ENCODE results near the gene GYPE. TPM values are rescaled to one million over a fixed set of nuclear protein-coding genes. Genes with fewer than 3 reads are reported as not detected.

The GYPE gene
- 0.58 and 1.8 TPM in 2 replicates for polyA plus RNA-seq

DNA sequence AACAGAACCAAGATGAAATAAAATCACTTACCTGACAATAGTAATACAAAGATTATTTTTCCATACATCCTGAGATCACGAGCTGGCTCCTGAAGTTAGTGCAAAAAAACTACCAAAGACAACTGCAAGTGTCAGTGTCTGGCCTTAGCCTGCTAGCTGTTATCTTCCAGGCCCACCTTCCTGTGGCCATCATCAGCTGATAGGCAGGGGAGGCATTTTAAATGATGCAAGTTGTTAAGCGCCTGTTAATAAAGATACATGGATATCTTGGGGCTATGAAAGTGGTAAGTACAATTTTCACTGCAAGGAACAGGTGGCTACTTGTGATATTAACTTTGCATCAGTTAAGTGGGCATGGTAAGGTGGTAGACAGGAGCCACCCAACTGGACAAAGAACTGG is at the start of gene GYPE:
GYPE (minus strand) TSS at position 120 of the 400 bp plus-strand sequence; CDS start at position 68, 52 bp downstream.

Other genes with a start within 250 kb of the GYPE start
- gene FREM3, start 204.9 kb downstream of the GYPE start, polyA plus RNA-seq: 0.32 TPM in 1 of 2 replicates, not detected in the other
- 2.5 and 3.5 TPM in 2 replicates for gene GYPB, start 113.8 kb upstream of the GYPE start, polyA plus RNA-seq
- gene GYPA, start 235.2 kb upstream of the GYPE start, polyA plus RNA-seq: not detected in 2 replicates